GM21367 (cell line): ENCODE measurements around the gene CUEDC1.
A peak's percentile ranks its signal among the peaks of the same experiment; 100 is the strongest.

Experiments used
- ATAC-seq: cut with Tn5 transposase; IDR thresholded peaks from one replicate; pipeline ENCODE4 v1.9.1; 2021; ENCODE audit not compliant: unreplicated experiment

Gene CUEDC1

GRCh38 chr17:57955183-57955931 lies at the start of gene CUEDC1:
CUEDC1 (minus strand) TSS chr17:57955412; CDS start chr17:57885564, 69,848 bp downstream.
- no peak for ATAC-seq

- no peak for ATAC-seq
Measured at GRCh38 chr17:58004060-58004459, 48.8 kb upstream of the CUEDC1 start.

GRCh38 chr17:58002973-58003372 lies 47.8 kb upstream of the CUEDC1 start:
- no peak for ATAC-seq

GRCh38 chr17:58002154-58002948 lies 47.1 kb upstream of the CUEDC1 start:
- no peak for ATAC-seq

GRCh38 chr17:58001461-58002124 lies 46.4 kb upstream of the CUEDC1 start:
- ATAC-seq: no peak

GRCh38 chr17:57999496-58000017 lies 44.3 kb upstream of the CUEDC1 start:
- ATAC-seq: no peak

GRCh38 chr17:57999010-57999495 lies 43.8 kb upstream of the CUEDC1 start:
- ATAC-seq: no peak

- ATAC-seq: no peak
Measured at GRCh38 chr17:57997085-57997809, 42.0 kb upstream of the CUEDC1 start.

- ATAC-seq: no peak
Measured at GRCh38 chr17:57995076-57995956, 40.1 kb upstream of the CUEDC1 start.

- ATAC-seq: no peak
Measured at GRCh38 chr17:57994436-57994835, 39.2 kb upstream of the CUEDC1 start.

- no peak for ATAC-seq
Measured at GRCh38 chr17:57993471-57994365, 38.5 kb upstream of the CUEDC1 start.

GRCh38 chr17:57991537-57991936 lies 36.3 kb upstream of the CUEDC1 start:
- ATAC-seq: no peak

GRCh38 chr17:57990037-57990436 lies 34.8 kb upstream of the CUEDC1 start:
- ATAC-seq: no peak

GRCh38 chr17:57988301-57989250 lies 33.4 kb upstream of the CUEDC1 start:
- peak; percentile 56 for ATAC-seq

GRCh38 chr17:57987581-57988300 lies 32.5 kb upstream of the CUEDC1 start, which contains the start of gene VEZF1:
VEZF1 (minus strand) TSS chr17:57988254; CDS start chr17:57988111, 143 bp downstream.
- ATAC-seq: peak; percentile 39

- peak; percentile 20 for ATAC-seq
Measured at GRCh38 chr17:57986841-57987580, 31.8 kb upstream of the CUEDC1 start.
